Naive B cell (primary cell): ENCODE results near the gene CTNNA2. TPM values are rescaled to one million over a fixed set of nuclear protein-coding genes. Genes with fewer than 3 reads are reported as not detected.
"Not testable (repeated sequence)": the region's sequence is repeated elsewhere in the genome, so short reads cannot be mapped to it uniquely, and the experiment has no call there.

ENCODE experiments used
- ATAC-seq, 2 donors: fragments of 150-1000 bp; cut with Tn5 transposase; 2 replicates each; pipeline ENCODE4 v1.10.0; 2021; ENCODE audit warnings: low read depth in 2 of 2, mild to moderate bottlenecking in 2 of 2, moderate library complexity in 2 of 2
- DNase-seq: peaks from one replicate; pipeline ENCODE4 v3.0.0; 2022
- H3K27ac Mint-ChIP-seq, 6 donors: one replicate each; pipeline ENCODE4 v1.8.0; 2020 to 2022; ENCODE audit warnings: mild to moderate bottlenecking in 6 of 6, mixed read lengths in 6 of 6, moderate library complexity in 5 of 6, inconsistent platforms in 2 of 6
- H3K27me3 Mint-ChIP-seq, 3 donors: one replicate each; pipeline ENCODE4 v1.8.0; 2021 to 2022; ENCODE audit warnings: mixed read lengths in 3 of 3, mild to moderate bottlenecking in 1 of 3
- H3K36me3 Mint-ChIP-seq, 2 donors: one replicate each; pipeline ENCODE4 v1.8.0; 2020 to 2022; ENCODE audit warnings: mixed read lengths in 2 of 2, inconsistent platforms in 1 of 2, mild to moderate bottlenecking in 1 of 2
- H3K4me1 Mint-ChIP-seq, 3 donors: one replicate each; pipeline ENCODE4 v1.8.0; 2020 to 2022; ENCODE audit warnings: mixed read lengths in 3 of 3, inconsistent platforms in 1 of 3, mild to moderate bottlenecking in 1 of 3, moderate library complexity in 1 of 3
- H3K4me3 Mint-ChIP-seq, 8 donors: one replicate each; pipeline ENCODE4 v1.8.0; 2020 to 2022; ENCODE audit warnings: mild to moderate bottlenecking in 8 of 8, mixed read lengths in 8 of 8, moderate library complexity in 8 of 8, inconsistent platforms in 2 of 8
- H3K9me3 Mint-ChIP-seq, 7 donors: one replicate each; pipeline ENCODE4 v1.8.0; 2020 to 2022; ENCODE audit warnings: mixed read lengths in 7 of 7, mild to moderate bottlenecking in 5 of 7, inconsistent platforms in 2 of 7, moderate library complexity in 1 of 7
- polyA plus RNA-seq, 6 donors: library from polyadenylated mRNA; unstranded; fragments of 300-500 nt; fragmentation: Illumina TruSeq; gene quantifications; one replicate each; pipeline ENCODE4 v1.2.3, GENCODE V29; 2021; ENCODE audit warnings: low read depth in 6 of 6

The CTNNA2 gene
- polyA plus RNA-seq, 6 donors from 2014 or later: not detected

DNA sequence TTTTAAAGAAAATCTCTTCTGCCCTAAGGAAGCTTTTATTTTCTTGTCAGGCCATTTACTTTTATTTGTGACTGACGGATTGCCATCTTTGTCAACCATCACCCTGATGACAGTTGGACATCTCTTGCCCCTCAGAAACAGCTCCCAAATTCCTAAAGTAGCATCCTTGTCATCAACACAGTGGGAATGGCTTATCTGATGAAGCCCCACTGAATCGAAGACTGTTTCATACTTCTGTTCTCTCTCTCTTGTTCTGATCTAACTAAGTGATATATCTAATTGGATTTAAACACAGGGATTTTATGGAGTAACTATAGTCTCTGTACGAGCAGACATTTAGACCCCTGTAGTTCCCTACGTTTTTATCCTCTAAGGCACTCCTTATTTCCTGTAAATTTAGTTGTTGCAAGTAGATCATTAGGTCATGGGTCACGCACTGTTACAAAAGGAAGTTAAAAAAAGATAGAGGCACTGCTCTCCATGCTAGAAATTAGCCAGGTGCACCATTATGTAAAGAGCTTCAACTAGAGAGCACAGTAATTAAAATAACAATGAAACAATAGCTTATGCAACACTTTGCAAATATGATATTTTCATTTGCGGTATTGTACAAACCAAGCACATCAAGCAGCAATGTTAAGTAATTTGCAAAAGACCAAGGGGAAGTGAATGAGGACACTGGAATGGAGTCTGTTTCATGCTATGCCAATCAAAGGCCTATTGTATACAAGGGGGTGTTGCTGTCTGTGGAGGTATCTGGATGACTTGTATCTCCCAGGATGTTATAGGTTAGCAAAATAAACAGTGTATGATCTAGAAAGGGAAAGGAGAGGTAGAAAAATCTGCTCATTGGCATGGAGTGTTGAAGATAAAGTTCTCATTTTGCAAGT is 507.0 kb downstream of the CTNNA2 start:
- Mint-ChIP-seq H3K4me1 (no peaks in the 10 kb centered on the region), H3K9me3 (peaks cover 0 to 8% (median 1%) of the 10 kb centered on the region in 7 donors)
- ATAC-seq: no peak

DNA sequence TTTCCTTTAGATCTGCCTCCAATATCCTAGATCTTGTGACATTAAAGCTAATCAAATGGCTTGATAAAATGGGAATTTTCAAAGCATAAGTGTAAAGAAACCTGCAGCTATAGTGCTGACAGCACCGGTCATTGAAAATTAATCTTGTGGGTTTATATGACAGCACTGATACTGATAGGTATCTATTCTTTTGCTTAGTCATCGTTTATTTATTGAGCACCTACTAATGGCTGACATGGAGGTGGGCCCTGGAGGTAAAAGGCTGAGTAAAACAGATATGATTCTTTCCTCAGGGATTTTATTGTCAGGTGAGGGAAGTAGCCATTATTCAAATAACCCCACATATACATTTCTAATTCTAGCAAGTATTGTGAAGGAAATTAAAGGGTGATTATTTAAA is 509.2 kb downstream of the CTNNA2 start:
- Mint-ChIP-seq H3K9me3 (peaks cover 0 to 16% (median 0%) of the 10 kb centered on the region in 7 donors), H3K36me3 (no peaks in the 10 kb centered on the region), H3K4me1 (no peaks in the 10 kb centered on the region), H3K27me3 (peaks cover 0 to 4% (median 0%) of the 10 kb centered on the region in 3 donors), H3K27ac (no peak overlapping the region), H3K4me3 (no peak overlapping the region)
- DNase-seq (no peak), ATAC-seq (no peak)

More for the DNA sequence above, 507.0 kb downstream of the CTNNA2 start:
- no peak for DNase-seq
- Mint-ChIP-seq H3K4me3 (no peak overlapping the region), H3K36me3 (no peaks in the 10 kb centered on the region), H3K27me3 (peaks cover 0 to 4% (median 0%) of the 10 kb centered on the region in 3 donors), H3K27ac (no peak overlapping the region)

DNA sequence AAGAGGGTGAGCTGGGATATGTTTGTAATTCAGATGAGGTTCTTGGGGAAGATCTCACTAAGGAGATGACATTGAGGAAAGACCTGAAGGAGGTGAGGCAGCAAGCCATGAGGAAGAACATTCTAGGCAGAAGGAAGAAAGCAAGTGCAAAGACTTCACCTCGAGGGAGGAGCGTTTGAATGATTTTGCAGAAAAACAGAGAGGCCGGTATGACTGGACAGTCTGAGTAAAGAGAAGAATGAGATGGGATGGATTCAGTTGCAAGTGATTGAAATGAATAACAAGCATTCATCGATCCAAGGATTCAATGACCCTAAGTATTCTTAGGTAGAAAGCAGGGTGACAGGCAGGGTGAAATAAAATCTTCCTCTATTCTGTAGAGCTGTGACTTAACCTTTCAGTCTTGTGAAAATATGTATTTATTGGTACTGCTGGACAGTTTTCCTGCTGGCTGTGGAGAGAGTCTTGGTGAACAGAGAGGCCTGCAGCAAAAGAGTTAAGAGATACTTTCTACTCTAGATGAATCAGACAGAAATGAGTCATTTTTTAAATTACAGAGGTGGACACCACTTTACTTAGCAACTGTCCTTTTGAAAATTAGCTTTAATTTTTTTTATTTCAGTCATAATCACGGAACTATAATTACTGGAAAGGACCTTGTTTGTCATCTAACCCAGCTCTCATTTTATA is 513.3 kb downstream of the CTNNA2 start:
- H3K9me3 Mint-ChIP-seq: peaks cover 0 to 24% (median 2%) of the 10 kb centered on the region in 7 donors
- H3K36me3 Mint-ChIP-seq: no peaks in the 10 kb centered on the region
- peaks cover 0 to 4% (median 0%) of the 10 kb centered on the region in 3 donors for H3K27me3 Mint-ChIP-seq
- DNase-seq (no peak), ATAC-seq (no peak)
- H3K27ac Mint-ChIP-seq: no peak overlapping the region
- H3K4me3 Mint-ChIP-seq: no peak overlapping the region
- no peaks in the 10 kb centered on the region for H3K4me1 Mint-ChIP-seq

DNA sequence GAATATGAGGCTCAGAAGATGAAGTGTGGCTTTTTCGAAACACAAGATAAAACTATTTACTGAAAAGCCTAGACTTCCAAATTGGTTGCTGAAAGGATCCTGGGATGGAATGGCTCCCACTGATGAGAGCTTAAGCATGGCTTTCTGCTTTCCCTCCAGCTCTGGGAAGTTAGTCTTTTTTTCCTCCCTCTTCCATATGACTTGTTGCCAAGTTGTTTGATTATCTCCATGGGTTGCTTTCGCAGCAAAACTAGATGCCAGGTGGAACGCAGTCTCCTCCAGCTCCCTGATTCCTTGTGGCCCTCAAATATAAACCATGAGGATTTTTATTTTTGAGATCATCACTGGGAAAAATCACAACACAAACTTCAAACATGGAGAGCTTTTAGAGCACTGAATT is 515.2 kb downstream of the CTNNA2 start:
- DNase-seq: no peak
- ATAC-seq: no peak
- H3K9me3 Mint-ChIP-seq: peaks cover 0 to 20% (median 3%) of the 10 kb centered on the region in 7 donors
- no peaks in the 10 kb centered on the region for H3K36me3 Mint-ChIP-seq
- no peak overlapping the region for H3K4me3 Mint-ChIP-seq
- H3K27me3 Mint-ChIP-seq: peaks cover 0 to 4% (median 0%) of the 10 kb centered on the region in 3 donors
- no peak overlapping the region for H3K27ac Mint-ChIP-seq
- H3K4me1 Mint-ChIP-seq: no peaks in the 10 kb centered on the region

DNA sequence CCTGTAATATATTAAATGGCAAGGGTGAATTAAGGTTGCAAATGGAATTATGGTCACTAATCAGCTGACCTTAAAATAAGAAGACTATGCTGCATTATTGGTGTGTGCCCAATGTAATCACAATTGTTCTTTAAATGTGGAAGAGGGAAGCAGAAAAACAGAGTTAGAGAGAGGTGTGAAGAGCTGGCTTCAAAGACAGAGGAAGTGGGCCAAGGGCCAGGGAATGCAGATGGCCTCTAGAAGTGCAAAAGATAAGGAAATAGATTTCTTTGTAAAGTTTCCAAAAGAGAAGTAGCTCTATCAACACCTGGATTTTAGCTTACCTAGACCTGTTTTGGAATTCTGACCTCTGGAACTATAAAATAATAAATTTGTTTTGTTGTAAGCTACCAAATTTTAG is 515.7 kb downstream of the CTNNA2 start:
- peaks cover 0 to 20% (median 3%) of the 10 kb centered on the region in 7 donors for H3K9me3 Mint-ChIP-seq
- DNase-seq: no peak
- no peak overlapping the region for H3K4me3 Mint-ChIP-seq
- no peak for ATAC-seq
- no peaks in the 10 kb centered on the region for H3K36me3 Mint-ChIP-seq
- H3K27ac Mint-ChIP-seq: no peak overlapping the region
- H3K4me1 Mint-ChIP-seq: no peaks in the 10 kb centered on the region
- peaks cover 0 to 4% (median 0%) of the 10 kb centered on the region in 3 donors for H3K27me3 Mint-ChIP-seq

DNA sequence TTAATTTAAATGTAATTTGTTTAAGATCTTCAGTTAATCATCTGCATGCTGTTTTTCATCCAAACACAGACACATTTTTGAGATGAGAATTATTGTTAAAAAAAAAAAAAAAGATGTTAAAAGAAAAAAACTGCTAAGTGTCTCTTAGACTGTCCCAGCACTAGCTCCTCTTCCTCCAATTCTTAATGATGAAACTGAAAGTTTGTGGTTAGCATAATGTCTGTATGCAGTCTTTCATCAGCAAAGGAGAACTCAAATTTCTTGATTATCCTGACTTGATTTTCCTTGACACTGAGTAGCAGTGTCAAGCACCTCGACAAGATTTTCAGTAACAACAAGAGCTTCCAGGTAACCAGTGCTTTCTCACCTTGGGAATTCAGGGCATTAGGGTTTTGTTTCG is 517.3 kb downstream of the CTNNA2 start:
- peaks cover 0 to 16% (median 3%) of the 10 kb centered on the region in 7 donors for H3K9me3 Mint-ChIP-seq
- DNase-seq: no peak
- ATAC-seq: no peak
- no peak overlapping the region for H3K4me3 Mint-ChIP-seq
- no peak overlapping the region for H3K27ac Mint-ChIP-seq
- H3K27me3 Mint-ChIP-seq: no peaks in the 10 kb centered on the region
- no peaks in the 10 kb centered on the region for H3K36me3 Mint-ChIP-seq
- no peaks in the 10 kb centered on the region for H3K4me1 Mint-ChIP-seq

DNA sequence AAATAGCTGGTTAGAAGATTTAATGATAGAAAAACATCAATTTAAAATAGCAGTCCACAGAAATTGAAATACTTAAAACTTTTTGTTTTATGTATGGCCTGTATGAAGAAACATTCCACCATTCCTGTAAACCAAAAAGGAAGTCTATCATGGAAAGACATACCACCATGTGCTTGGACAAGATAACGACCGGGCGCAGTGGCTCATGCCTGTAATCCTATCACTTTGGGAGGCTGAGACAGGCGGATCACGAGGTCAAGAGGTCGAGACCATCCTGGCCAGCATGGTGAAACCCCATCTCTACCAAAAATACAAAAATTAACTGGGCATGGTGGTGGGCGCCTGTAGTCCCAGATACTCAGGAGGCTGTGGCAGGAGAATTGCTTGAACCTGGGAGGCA is 519.8 kb downstream of the CTNNA2 start:
- ATAC-seq, H3K27me3 Mint-ChIP-seq, DNase-seq, H3K4me1 Mint-ChIP-seq, H3K4me3 Mint-ChIP-seq, H3K36me3 Mint-ChIP-seq, H3K27ac Mint-ChIP-seq, H3K9me3 Mint-ChIP-seq: not testable (repeated sequence)

DNA sequence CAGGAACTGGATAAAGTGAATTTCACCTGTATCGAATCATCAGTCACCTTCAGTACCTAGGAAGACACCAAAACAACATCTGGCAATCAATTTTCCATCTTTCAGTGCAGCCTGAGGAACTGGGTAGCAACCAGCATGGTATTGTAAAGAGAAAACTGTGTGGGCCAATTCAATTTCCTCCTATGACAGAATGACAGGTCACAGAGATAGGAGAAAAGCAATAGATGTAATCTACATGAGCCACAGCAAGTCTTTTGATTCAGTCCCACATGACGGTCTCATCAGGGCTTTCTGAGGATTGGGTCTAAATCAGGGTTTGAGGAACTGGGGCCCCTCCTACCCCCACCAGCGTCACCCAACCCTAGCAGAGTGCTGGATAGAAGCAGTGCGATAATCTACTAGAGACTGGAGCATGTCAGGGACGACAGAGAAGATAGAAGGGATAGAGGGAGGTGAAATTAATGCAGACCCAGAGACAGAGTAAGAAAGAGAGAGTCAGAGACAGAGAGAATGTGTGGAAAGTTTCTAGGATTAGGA is 523.0 kb downstream of the CTNNA2 start:
- Mint-ChIP-seq H3K36me3 (no peaks in the 10 kb centered on the region), H3K4me3 (no peak overlapping the region), H3K4me1 (no peaks in the 10 kb centered on the region), H3K9me3 (peaks cover 0 to 5% (median 4%) of the 10 kb centered on the region in 7 donors), H3K27ac (peak overlapping the region in 1 of 6 donors; percentile 68), H3K27me3 (no peaks in the 10 kb centered on the region)
- no peak for ATAC-seq
- no peak for DNase-seq

DNA sequence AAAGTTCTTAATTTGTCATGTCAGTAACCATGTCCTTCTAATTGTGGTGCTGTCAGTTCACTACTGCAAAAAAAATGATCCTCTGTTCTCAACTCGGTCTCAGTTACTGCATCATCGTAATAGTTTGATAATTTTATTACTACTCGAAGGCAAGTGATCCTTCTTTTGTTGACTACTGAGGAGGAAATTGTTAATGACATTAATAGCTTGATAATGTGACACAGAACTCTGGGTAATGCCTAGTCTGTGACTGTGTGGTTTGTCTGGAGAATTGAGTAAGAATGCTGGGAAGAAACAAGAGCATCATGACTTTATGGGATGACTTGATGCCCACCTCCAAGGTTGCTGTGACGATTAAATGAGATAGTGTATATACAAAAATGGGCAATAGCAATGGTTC is 524.5 kb downstream of the CTNNA2 start:
- H3K36me3 Mint-ChIP-seq: no peaks in the 10 kb centered on the region
- DNase-seq: no peak
- ATAC-seq: no peak

DNA sequence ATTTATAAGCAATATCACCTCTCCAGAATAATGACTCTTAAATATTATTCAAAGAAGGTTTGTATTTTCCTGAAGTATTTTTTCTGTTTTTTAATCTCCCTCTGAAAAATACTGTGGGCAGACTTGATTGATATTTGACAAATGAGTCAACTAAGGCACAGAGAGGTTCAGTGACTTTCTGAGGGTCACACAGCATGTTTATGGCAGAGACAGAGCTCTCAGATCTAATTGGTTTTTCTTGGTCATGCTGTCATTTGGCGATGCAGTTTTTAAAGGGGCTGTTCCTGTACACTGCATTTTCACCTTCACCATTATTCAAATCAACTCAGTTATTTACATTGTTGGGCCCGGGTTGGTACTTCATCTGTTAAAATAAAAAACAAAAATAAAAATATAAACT is 527.4 kb downstream of the CTNNA2 start:
- H3K4me3 Mint-ChIP-seq: no peak overlapping the region
- H3K4me1 Mint-ChIP-seq: no peaks in the 10 kb centered on the region
- H3K9me3 Mint-ChIP-seq: peaks cover 0 to 5% (median 2%) of the 10 kb centered on the region in 7 donors
- H3K36me3 Mint-ChIP-seq: no peaks in the 10 kb centered on the region
- H3K27me3 Mint-ChIP-seq: no peaks in the 10 kb centered on the region
- no peak overlapping the region for H3K27ac Mint-ChIP-seq
- DNase-seq (no peak), ATAC-seq (no peak)

More for the DNA sequence above, 524.5 kb downstream of the CTNNA2 start:
- H3K4me1 Mint-ChIP-seq: no peaks in the 10 kb centered on the region
- no peaks in the 10 kb centered on the region for H3K27me3 Mint-ChIP-seq
- no peak overlapping the region for H3K27ac Mint-ChIP-seq
- H3K4me3 Mint-ChIP-seq: no peak overlapping the region
- peaks cover 0 to 5% (median 4%) of the 10 kb centered on the region in 7 donors for H3K9me3 Mint-ChIP-seq

DNA sequence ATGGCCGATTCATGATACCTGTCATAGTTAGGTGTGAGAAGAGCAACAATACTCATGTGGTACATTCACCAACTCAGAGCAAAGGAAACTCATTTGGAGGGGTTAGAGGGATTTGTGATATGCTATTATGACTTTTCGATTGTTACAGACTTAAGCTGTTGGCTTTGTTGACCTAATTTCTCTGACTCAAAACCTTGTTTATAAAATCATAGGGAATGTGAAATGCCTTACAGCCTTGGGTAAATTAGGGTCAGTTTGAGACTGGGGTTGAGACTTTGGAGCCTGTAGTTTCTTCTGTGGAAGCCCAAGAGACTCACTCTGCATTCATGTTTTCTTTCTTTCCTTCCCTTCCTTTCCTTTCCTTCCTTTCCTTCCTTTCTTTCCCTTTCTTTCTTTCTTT is 529.8 kb downstream of the CTNNA2 start:
- no peak overlapping the region for H3K4me3 Mint-ChIP-seq
- no peaks in the 10 kb centered on the region for H3K4me1 Mint-ChIP-seq
- H3K9me3 Mint-ChIP-seq: peaks cover 0 to 3% (median 0%) of the 10 kb centered on the region in 7 donors
- no peaks in the 10 kb centered on the region for H3K36me3 Mint-ChIP-seq
- DNase-seq (no peak), ATAC-seq (no peak)
- H3K27me3 Mint-ChIP-seq: no peaks in the 10 kb centered on the region
- no peak overlapping the region for H3K27ac Mint-ChIP-seq

DNA sequence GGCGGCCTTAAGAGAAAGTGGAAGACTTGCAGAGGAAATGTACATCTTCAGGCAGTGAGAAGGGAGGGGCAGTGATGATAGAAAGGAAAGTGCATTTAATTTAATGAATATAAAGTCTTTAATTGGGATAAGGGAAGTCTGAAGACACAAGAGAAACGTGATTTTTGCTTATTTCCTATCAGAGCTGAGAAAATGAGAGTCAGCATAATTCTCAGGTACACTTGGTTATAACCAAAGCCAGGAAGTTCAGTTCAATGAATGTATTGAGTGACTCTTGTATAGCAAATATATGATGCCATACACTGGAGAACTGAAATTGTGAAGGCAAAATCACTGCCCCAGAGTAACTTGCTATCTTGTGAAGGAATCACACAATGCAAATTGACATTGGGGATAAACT is 535.4 kb downstream of the CTNNA2 start:
- Mint-ChIP-seq H3K27me3 (no peaks in the 10 kb centered on the region), H3K4me3 (no peak overlapping the region), H3K4me1 (no peaks in the 10 kb centered on the region), H3K27ac (no peak overlapping the region), H3K36me3 (no peaks in the 10 kb centered on the region), H3K9me3 (peaks cover 0 to 6% (median 0%) of the 10 kb centered on the region in 7 donors)
- ATAC-seq (no peak), DNase-seq (no peak)

DNA sequence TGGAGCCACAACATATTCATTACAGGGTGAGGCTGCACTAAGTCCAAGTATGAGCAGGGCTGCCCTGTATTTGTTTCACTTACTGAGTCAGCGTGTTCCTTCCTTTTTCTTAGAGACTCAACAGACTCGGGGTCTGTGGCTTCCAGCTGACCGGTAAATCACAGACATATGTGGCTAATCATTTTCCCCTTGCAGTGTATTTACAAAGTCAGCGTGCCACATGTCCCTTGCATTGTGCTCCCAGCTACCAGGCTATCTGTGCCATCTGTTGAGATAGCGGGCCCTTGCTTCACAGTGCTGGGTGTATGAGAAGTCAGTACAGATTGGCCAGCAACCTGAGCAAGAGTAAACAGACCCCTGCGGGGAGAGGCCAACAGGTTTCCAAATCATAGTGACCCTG is 537.4 kb downstream of the CTNNA2 start:
- DNase-seq: no peak
- H3K36me3 Mint-ChIP-seq: no peaks in the 10 kb centered on the region
- H3K4me3 Mint-ChIP-seq: no peak overlapping the region
- no peaks in the 10 kb centered on the region for H3K27me3 Mint-ChIP-seq
- no peak for ATAC-seq
- H3K9me3 Mint-ChIP-seq: peaks cover 0 to 6% (median 0%) of the 10 kb centered on the region in 7 donors
- no peak overlapping the region for H3K27ac Mint-ChIP-seq
- H3K4me1 Mint-ChIP-seq: no peaks in the 10 kb centered on the region
